Measurements from ENCODE around the gene SHOX.

DNA sequence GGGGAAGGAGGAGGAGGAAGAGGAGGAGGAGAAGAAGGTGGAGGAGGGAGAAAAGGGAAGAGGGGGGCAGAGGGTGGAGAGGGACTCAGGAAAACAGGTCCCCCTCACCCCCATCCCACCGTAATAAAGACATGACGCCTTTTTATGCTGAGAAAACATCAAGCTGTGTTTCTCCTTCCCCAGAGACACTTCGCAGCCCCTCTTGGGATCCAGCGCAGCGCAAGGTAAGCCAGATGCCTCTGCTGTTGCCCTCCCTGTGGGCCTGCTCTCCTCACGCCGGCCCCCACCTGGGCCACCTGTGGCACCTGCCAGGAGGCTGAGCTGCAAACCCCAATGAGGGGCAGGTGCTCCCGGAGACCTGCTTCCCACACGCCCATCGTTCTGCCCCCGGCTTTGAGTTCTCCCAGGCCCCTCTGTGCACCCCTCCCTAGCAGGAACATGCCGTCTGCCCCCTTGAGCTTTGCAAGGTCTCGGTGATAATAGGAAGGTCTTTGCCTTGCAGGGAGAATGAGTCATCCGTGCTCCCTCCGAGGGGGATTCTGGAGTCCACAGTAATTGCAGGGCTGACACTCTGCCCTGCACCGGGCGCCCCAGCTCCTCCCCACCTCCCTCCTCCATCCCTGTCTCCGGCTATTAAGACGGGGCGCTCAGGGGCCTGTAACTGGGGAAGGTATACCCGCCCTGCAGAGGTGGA lies 45.3 kb upstream of the SHOX start:
- TF ChIP-seq POLR2AphosphoS5 (IDR thresholded peaks at IDR 0.05) (no peak), POLR2A (IDR thresholded peaks at IDR 0.05) (no peak), EP300 (IDR thresholded peaks at IDR 0.05) (no peak)
- TF ChIP-seq, protein P1, sequence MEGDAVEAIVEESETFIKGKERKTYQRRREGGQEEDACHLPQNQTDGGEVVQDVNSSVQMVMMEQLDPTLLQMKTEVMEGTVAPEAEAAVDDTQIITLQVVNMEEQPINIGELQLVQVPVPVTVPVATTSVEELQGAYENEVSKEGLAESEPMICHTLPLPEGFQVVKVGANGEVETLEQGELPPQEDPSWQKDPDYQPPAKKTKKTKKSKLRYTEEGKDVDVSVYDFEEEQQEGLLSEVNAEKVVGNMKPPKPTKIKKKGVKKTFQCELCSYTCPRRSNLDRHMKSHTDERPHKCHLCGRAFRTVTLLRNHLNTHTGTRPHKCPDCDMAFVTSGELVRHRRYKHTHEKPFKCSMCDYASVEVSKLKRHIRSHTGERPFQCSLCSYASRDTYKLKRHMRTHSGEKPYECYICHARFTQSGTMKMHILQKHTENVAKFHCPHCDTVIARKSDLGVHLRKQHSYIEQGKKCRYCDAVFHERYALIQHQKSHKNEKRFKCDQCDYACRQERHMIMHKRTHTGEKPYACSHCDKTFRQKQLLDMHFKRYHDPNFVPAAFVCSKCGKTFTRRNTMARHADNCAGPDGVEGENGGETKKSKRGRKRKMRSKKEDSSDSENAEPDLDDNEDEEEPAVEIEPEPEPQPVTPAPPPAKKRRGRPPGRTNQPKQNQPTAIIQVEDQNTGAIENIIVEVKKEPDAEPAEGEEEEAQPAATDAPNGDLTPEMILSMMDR (IDR thresholded peaks at IDR 0.05), result no peak

Measured in upper lobe of left lung (tissue), 4 donors.